Sciatic nerve (tissue), 2 donors: ENCODE data around the gene ATP5ME. TPM values are rescaled to one million over a fixed set of nuclear protein-coding genes. Genes with fewer than 3 reads are reported as not detected.

Experiments
- ATAC-seq: fragments of 200-7000 bp; cut with Tn5 transposase; one replicate; pipeline ENCODE4 v1.9.1; 2020; ENCODE audit warnings: mild to moderate bottlenecking, moderate library complexity
- DNase-seq: peaks from one replicate; pipeline ENCODE4 v3.0.0-alpha.2; 2020; ENCODE audit warnings: low spot score
- intact Hi-C: fragments of 100-400 bp; cut with DNase I; formaldehyde crosslinking; loops from one replicate; pipeline ENCODE4 v1.14.2; 2022
- total RNA-seq: library from RNA; stranded (reverse); fragmentation: NEBNext Ultra II Directional; extraction: Animal tissue kit (Norgen Biotek cat#: 25700); gene quantifications from one replicate; pipeline ENCODE4 v1.2.1, GENCODE V29; 2021
- donor health status: DM: no; HTN: no; CAD: no.
- donor health status: DM: no; HTN: no; CAD: no.

ATP5ME gene
- total RNA-seq, 1 donor from 2014 or later, result 174 TPM

DNA sequence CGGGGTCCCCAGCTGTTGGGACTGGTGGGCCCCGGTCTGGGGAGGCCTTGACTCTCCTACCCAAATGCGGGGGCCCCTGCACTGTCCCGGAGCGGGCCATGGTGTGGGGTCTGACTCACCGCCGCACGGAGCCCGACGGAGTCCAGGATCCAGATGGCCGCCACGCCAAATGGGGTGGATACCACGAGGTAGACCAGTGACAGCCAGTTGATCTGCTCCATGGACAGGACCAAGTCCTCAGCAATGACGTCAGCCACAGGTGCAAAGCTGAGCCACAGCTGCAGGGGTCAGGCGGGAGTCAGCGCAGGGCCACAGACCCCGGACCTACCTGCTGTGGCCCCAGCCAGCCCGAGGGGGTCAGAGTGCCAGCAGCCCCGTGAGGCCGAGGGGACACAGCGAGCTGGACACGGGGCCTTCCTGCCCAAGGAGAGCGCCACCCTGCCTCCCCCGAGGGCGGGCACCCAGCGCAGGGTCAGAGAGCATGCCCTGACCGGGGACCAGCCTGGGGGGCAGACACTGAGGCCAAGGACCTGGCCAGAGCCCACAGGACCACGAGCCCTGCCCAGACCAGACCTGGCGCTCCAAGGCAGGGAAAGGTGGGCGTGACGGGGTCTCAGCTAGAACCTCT lies 12.5 kb upstream of the ATP5ME start:
- peak; percentile 62 for DNase-seq
- no peak for ATAC-seq
- intact Hi-C loops, result no loop called here

DNA sequence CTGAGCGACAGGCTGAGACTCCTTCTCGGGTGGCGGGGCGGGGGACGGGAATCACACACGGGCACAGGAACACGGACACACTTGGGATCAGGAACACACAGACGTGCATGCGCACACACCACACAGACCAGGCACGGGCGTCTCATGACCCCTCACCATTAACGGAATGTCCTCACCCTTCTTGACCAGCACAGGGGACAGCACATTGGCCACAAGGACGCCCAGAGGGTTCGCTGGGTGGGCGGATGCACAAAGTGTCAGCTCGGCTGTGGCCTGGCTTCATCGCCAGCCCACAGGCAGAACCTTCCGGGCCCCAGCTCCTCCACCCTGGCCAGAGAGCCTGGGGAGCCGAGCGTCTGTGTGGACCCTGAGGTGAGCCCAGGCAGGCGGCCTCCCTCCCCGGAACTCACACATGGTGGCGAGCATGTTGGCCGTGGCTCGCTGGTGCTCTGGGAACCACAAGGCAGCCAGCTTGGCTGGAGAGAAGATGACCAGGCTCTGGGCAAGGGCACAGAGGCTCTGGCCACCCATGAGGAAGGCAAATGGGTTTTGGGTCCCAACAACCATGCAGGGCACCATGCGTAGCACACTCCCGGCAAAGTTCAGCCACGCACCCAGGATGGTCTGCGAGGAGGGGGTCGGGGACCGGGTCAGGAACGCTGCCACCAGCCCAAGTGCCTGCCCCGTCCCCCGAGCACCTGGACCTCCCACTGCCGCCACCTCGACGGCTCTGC lies 11.8 kb upstream of the ATP5ME start:
- ATAC-seq, result no peak
- intact Hi-C loops, result no loop called here
- DNase-seq, result peak; percentile 59

DNA sequence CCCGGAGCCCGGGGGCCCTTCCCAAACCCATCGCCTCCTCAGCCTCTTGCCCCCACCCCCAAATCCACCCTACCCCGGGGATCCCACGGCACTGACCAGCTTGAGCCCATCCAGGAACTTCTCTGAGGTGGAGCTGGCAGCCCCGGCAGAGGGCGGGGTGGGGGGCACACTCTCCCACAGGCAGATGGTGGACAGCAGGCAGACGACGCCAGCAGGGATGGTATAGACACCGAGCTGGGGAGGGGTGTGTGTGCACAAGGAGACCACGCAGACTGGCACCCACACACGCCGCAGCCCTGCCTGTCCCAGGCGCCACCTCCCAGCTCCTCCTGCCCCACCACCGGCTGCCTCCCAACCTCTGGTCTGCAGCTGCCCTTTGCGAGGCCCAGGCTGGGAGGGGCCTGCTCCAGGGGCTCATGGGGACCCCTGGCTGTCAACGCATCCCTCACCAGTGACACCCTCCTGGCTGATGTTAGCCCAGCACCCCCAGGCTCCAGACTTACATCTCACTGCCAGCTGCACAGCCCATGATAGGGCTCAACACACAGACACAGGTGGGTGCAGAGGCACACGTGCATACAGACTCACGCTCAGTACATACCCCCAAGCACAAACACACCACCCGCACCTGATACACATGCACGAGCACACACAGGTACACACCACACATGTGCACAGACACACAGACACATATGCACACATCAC lies 10.7 kb upstream of the ATP5ME start:
- ATAC-seq (no peak), DNase-seq (no peak)
- intact Hi-C loops, result no loop called here

DNA sequence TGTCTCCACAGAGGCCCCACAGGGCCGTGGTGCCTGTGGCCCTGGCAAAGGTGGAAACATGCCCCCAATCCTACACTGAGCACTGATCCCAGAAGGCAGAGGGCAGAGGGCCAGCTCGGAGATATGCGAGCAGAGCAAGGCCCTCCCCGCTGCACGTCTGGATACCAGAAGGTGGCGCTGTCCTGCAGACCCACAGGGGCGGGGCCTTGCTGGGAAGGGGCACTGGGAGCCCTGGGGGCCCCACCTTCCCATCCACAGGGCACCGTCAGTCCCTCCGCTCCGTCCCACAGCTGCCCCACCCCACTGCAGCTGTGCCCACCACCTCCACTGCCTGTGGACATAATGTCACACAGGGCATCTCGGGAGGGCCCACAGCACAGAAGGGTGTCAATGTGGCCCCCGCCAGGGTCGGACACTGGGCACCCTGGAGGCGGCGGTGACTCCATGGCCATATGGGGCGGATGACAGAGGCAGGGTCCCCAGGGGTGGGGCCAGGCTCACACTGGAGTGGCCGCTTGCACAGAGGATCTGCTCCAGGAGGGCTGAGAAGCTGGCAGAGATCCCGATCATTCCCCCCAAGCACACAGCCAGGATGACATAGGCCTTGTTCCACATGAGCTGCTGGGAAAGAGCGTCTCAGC lies 10.0 kb upstream of the ATP5ME start:
- no peak for DNase-seq
- peak; percentile 38 for ATAC-seq
- intact Hi-C loops, result no loop called here

DNA sequence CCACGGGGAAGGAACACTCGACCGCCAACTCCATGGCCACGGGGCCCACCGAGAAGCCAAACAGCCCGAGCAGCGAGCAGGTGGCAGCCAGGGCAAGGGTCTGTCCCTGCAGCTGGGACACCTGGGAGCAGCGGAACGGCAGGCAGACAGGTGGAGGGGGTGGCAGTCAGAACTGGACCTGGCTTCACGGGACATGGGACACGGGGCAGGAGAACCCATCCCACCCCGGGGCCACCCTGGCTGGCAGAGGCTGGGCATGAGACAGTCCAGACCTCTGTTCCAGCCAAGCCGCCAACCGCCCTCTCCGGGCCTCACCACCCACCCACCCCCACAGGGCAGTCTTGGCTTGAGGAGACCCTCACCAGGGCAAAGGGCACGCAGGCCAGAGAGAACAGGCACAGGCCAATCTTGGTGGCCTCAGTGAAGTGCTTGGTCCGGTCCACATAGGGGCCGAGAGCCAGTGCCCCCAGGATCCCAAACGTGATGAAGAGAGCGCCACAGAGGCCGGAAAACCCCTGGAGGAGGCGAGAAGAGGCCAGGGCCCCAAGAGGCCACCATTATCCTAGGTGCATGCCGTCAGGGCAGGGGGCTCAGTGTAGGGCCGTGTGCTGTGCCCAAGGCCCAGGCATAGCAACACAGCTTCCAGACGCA lies 9.3 kb upstream of the ATP5ME start:
- ATAC-seq (no peak), DNase-seq (no peak)
- intact Hi-C loops, result no loop called here

DNA sequence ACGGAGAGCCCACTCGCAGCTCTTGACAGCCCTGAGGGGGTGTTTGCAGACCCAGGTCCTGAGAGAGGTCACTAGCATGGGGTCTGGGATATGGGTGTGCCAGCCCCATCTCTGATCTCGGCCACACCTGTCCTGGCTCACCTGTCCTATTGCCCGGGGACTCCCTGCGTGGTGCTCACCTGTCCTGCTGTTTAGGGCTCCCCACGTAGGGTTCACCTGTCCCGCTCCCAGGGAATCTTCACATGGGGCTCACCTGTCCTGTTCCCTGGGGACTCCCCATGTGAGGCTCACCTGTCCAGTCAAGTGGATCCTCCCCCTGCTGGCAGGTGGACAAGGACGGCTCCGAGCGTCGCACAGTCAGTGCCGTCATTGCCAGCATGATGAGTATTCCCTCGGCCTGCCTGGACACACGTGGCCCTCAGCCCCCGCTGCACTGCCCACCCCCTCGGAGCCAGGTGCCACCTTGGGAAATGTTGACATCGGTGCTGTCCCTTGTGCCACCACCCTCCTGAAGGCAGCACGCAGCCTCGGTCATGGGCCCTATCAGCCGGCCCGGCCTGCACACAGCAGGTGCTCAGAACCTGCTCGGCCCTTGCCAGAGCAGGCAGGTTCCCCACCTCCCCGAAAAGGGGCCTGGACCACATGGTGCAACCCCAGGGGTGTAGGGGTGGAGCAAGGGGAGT lies 8.6 kb upstream of the ATP5ME start:
- DNase-seq (no peak), ATAC-seq (no peak)
- intact Hi-C loops, result no loop called here

DNA sequence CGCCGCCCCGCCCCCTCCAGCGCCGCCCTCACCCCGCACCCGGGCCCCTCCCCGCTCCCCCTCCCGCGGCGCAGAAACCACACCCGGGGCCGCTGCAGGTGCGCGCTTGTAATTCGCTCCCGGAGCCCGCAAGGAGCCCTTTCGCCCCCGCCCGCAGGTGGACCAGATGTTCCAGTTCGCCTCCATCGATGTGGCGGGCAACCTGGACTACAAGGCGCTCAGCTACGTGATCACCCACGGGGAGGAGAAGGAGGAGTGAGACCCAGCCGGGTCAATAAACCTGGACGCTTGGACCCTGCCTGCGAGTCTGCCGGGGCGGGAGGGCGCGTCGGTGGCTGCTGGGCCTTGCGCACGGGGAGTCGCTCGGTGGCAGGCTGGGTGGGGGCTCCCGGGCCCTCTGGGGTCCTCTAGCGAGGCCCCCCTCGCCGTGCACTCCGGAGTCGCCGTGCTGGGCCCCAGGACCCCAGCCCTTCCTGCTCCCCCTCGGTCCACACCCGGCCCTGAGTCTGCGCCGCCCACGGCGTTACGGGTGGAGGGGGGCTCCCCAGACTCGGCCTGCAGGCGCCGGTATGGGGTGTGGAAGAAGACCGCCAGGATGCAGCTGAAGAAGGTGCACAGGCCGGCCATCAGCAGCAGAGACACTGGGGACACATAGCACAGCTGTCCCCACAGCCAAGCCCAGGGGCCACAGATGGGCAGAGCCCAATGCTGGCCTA lies 7.8 kb upstream of the ATP5ME start:
- DNase-seq (no peak), ATAC-seq (no peak)
- intact Hi-C loops, result no loop called here

DNA sequence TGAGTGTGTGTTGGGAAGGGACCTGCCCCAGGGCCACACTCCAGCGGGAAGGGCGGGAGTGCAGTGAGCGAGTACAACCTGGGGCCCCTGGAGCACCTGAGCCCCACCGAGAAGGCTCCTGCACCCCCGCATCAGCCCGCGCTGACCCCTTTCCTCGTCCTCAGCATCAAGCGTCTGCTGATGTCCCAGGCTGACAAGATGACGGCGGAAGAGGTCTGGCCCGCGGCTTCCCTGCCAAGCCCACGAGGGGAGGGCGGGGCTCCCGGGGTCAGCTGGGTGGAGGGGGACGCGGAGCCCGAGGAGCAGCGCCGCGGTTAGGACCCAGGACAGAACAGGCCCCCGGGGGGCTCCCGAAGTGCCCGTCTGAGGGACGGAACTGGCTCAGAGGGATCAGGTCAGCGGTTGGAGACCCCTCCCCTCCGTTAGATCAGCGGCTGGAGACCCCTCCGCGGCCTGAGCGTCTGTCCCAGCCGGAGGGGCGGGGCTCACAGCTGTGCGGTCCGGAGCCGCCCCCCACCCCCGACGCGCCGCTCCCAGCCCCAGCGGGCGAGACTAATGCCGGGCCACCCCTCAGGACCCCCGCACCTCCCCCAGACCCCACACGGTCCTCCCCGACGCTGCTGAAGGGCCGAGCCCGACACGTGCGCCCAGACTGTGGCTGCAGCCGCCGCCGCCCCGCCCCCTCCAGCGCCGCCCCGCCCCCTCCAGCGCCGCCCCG lies 7.0 kb upstream of the ATP5ME start:
- ATAC-seq (peak; percentile 60), DNase-seq (peak; percentile 85)
- intact Hi-C loops, result no loop called here

DNA sequence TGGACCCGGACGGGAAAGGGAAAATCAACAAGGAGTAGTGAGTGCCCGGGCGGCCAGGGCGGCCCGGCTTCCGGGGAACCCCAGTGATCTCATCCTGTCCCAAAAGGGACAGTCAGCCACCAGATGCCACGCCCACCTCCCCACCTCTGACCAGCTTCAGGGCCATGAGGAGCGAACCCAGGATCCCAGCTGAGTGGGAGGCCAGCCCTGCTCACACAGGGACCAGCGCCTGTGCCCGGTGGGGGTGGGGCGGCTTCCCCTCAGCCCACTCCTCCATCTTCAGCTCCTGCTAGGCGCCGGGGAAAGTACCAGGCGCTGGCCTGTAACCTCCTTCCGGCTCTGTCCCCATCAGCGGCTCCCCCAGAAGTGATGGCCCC lies 6.5 kb upstream of the ATP5ME start:
- ATAC-seq, result no peak
- no peak for DNase-seq
- intact Hi-C loops, result no loop called here

DNA sequence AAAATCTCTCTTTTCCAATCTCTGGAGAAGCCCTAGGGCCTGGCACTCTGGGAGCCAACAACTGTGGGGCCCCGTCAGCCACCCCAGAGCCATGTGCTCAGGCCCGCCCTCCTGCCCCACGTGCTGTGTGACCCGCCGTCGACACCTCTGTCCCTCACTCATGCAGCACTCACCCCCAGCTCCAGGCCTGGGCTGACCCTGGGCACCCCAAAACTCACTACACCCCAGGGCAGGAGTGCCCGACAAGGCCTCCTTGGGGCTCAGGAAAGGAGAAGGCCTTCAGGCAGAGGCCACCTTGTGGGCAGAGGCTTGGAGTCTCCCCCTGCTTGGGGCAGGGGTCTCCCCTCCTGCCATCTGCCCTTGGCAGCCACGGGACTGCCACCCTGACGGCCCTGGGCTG lies 6.0 kb upstream of the ATP5ME start:
- ATAC-seq (no peak), DNase-seq (no peak)
- intact Hi-C loops, result no loop called here

DNA sequence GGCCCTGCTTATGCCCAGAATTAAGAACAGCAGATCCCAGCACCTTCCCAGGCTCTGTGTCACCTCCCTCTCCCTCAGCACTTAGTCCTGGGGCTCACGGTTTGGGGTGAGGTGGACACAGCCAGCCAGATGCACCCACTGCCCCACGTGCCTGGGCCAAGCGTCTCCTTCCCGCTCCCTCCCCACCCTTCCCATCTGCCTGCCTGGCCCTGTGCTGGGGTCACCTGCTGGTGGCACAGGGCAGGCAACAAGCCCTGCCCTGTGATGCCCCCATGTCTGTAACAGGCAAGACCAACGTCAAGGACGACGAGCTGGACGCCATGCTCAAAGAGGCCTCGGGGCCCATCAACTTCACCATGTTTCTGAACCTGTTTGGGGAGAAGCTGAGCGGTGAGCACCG lies 5.6 kb upstream of the ATP5ME start:
- ATAC-seq (no peak), DNase-seq (no peak)
- intact Hi-C loops, result no loop called here

DNA sequence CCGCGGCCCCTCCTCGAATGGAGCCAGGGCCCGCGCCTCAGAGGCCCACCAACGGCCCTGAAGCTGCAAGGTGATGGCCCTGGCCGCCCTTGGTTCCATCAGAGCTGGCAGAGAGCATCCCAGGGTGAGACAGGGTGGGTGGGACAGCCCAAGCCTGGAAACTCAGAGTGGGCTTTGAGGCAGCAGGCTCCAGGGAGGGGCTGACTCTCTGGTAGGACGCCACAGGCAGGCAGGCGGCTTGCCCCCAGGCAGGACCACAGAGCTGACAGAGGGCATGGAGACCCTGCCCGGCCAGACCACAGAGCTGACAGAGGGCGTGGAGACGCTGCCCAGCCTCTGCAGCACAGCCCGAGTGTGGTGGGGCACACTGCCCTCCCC lies 5.0 kb upstream of the ATP5ME start:
- DNase-seq (no peak), ATAC-seq (no peak)
- intact Hi-C loops, result no loop called here

DNA sequence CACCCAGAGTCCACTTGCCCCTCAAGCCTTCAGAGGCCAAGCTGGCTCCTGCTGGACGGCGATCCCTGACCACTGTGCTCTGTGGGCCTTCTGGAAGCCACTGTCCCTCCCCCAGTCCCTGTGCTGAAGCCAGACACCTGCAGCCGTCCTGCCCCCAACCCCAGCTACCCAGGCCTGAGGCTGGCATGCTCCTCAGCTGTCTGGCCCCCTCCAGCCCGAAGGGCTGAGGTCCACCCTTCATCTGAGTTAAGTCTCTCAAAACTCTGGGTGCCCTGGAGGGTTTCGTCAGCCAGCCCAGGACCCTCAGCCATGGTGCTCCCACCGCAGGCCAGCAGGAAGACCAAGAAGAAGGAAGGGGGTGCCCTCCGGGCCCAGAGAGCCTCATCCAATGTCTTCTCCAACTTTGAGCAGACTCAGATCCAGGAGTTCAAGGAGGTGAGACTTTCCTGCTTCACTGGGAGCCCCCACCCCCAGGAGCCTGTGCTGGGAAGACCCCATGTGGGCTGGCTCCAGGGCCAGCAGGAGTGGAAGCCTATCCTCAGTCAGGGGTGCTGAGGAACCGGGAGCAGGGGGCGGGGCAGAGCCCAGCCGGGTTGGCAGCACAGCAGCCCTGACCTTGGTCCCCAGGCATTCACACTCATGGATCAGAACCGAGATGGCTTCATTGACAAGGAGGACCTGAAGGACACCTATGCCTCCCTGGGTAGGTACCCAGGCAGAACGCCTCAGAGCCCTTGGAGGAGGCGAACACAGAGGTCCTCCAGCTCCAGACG lies 4.4 kb upstream of the ATP5ME start:
- intact Hi-C loops, result no loop called here
- ATAC-seq (no peak), DNase-seq (no peak)

DNA sequence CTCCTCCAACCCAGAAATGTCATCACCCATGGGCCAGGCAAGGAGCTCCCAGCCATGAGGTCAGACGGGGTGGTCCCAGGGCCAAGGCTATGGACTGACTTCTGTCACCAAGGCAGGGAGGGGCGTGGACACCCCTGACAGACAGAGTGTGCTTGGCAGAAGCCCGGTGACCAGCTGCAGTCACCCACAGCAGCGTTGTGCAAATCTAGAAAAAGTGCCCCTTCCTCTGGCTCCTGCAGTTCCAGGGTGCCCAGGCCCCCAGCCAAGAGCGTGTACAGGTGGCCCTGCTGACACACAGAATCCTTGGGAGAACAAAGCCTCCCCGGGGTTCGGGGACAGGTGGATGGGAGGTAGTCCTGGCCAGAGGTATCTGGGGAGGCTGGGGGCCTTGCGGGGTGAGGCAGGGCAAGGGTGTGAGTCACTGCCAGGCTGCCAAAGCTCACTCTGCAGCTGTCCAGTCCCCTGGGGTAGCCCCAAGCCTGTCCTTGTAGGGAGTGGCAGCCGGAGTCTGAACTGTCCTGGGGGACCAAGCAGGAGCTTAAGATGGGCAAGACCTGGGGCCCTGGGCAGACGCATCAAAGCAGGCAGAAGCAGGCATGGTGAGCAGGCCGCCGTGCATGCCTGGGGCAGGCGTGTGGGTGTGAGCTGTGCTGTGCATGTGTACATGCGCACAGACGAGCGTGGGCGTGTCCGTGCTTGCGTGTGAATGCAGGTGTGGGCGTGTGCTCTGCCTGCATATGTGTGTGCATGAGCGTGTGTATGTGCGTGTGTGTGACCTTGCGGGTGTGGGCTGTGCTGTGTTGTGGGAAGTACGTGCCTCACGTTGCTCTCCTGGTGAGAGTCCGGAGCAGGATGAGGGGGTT lies 3.6 kb upstream of the ATP5ME start:
- no peak for DNase-seq
- no peak for ATAC-seq
- intact Hi-C loops, result no loop called here

DNA sequence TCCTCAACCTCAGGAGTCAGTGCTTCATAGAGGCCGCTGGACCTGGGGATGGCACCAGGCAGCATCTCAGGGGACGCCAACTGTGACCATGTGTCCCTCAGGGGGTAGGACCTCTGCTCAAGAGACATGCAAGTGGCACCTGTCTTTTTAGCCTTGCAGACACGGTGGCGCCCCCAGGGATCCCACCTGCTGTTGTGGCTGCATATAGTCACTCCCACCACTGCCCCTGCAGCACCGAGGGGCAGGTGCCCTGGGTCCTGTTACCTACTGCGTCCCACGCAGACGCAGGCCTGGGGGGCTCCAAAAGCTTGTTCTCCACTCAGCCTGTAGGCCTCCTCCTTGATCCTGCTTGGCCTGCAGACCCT lies 2.8 kb upstream of the ATP5ME start:
- intact Hi-C loops, result no loop called here
- ATAC-seq, result no peak
- no peak for DNase-seq
